SK-N-SH (cell line): ENCODE results near the gene TBL1X. TPM values are rescaled to one million over a fixed set of nuclear protein-coding genes. Genes with fewer than 3 reads are reported as not detected.

Source experiments
- CTCF ChIA-PET: fragments of 300-600, 350-600 bp; formaldehyde crosslinking; extraction: SDS; loops from one replicate; lab custom pipeline; 2021; lab: Yijun Ruan, JAX
- POLR2A ChIA-PET: fragments of 350-600 bp; sonication (Branson Sonifier 250); formaldehyde crosslinking; extraction: SDS; loops from one replicate; lab custom pipeline; 2020; ENCODE audit warnings: antibody characterized with exemption, inconsistent platforms; lab: Yijun Ruan, JAX
- DNase-seq: peaks from one replicate; pipeline ENCODE4 v3.0.0; 2012
- H2AFZ ChIP-seq: fragments of 200-600 bp; sonication (generic); 2 replicates; pipeline ENCODE4 v1.8.1; 2016; ENCODE audit warnings: antibody characterized with exemption, mild to moderate bottlenecking, low read depth
- H3F3A ChIP-seq: fragments of 200-600 bp; sonication (generic); replicated peaks from 2 replicates; pipeline ENCODE3; 2016; ENCODE audit warnings: antibody characterized with exemption, mild to moderate bottlenecking; ENCODE audit not compliant: insufficient read depth
- H3K27ac ChIP-seq, 2 experiments: fragments of 200-500 bp in 1 of 2; fragments of 200-600 bp in 1 of 2; sonication (Bioruptor generic) in 1 of 2; sonication (generic), shearing (Covaris generic) in 1 of 2; 2 replicates each; pipeline versions ENCODE4 v1.5.1 to v1.6.1; 2014 to 2016; ENCODE audit warnings: low read depth in 2 of 2, inconsistent platforms in 1 of 2, low read length in 1 of 2, mild to moderate bottlenecking in 1 of 2, mixed read lengths in 1 of 2
- H3K27me3 ChIP-seq: fragments of 200-600 bp; sonication (generic), shearing (Covaris generic); 2 replicates; pipeline ENCODE4 v1.6.1; 2016; ENCODE audit warnings: mixed run types; ENCODE audit not compliant: insufficient read depth
- H3K36me3 ChIP-seq, 2 experiments: fragments of 200-500 bp in 1 of 2; fragments of 200-600 bp in 1 of 2; sonication (Bioruptor generic) in 1 of 2; sonication (generic) in 1 of 2; replicated peaks in 1 of 2; 2 replicates each; pipeline versions ENCODE3 to v1.5.1; 2014 to 2016; ENCODE audit warnings: low read length in 1 of 2, mild to moderate bottlenecking in 1 of 2; ENCODE audit not compliant: insufficient read depth in 2 of 2, control insufficient read depth in 1 of 2
- H3K4me1 ChIP-seq, 2 experiments: fragments of 200-500 bp in 1 of 2; fragments of 200-600 bp in 1 of 2; sonication (Bioruptor generic) in 1 of 2; sonication (generic), shearing (Covaris generic) in 1 of 2; 2 replicates each; pipeline versions ENCODE4 v1.5.1 to v1.6.1; 2014 to 2016; ENCODE audit warnings: low read depth in 1 of 2, low read length in 1 of 2, mixed run types in 1 of 2; ENCODE audit not compliant: insufficient read depth in 2 of 2, control insufficient read depth in 1 of 2
- H3K4me2 ChIP-seq: fragments of 200-600 bp; sonication (generic), shearing (Covaris generic); 2 replicates; pipeline ENCODE4 v1.6.1; 2017; ENCODE audit warnings: mixed run types
- H3K4me3 ChIP-seq, 2 experiments: fragments of 200-500 bp in 1 of 2; fragments of 200-600 bp in 1 of 2; sonication (Bioruptor generic) in 1 of 2; sonication (generic), shearing (Covaris generic) in 1 of 2; 2 replicates each; pipeline versions ENCODE4 v1.5.1 to v1.8.1; 2014 to 2016; ENCODE audit warnings: low read depth in 2 of 2, inconsistent platforms in 1 of 2, low read length in 1 of 2, mild to moderate bottlenecking in 1 of 2, mixed read lengths in 1 of 2, moderate library complexity in 1 of 2
- H3K79me2 ChIP-seq: fragments of 200-600 bp; sonication (generic); 2 replicates; pipeline ENCODE4 v1.8.1; 2017; ENCODE audit warnings: mild to moderate bottlenecking; ENCODE audit not compliant: insufficient read depth
- H3K9ac ChIP-seq: fragments of 200-600 bp; sonication (generic); 2 replicates; pipeline ENCODE4 v1.6.1; 2017; ENCODE audit warnings: mixed run types
- H3K9me2 ChIP-seq: fragments of 200-600 bp; sonication (generic); 2 replicates; pipeline ENCODE4 v1.6.1; 2017; ENCODE audit warnings: mixed run types
- H3K9me3 ChIP-seq: fragments of 200-600 bp; sonication (generic); 2 replicates; pipeline ENCODE4 v1.6.1; 2017; ENCODE audit warnings: mixed run types, mild to moderate bottlenecking, moderate library complexity
- H4K20me1 ChIP-seq: fragments of 200-600 bp; sonication (generic); 2 replicates; pipeline ENCODE4 v1.6.1; 2017; ENCODE audit warnings: mild to moderate bottlenecking, mixed run types; ENCODE audit not compliant: insufficient read depth
- ELF1 ChIP-seq: IDR thresholded peaks from 2 replicates; pipeline ENCODE4 v1.4.0; 2012
- FOSL2 ChIP-seq: IDR thresholded peaks from 2 replicates; pipeline ENCODE4 v1.4.0; 2012; ENCODE audit warnings: low read depth, mild to moderate bottlenecking, moderate library complexity, borderline replicate concordance
- FOXJ3 ChIP-seq: sonication (generic); formaldehyde crosslinking; IDR thresholded peaks from 2 replicates; pipeline ENCODE4 v1.5.1; 2020; ENCODE audit warnings: mild to moderate bottlenecking, missing genetic modification reagents
- FOXM1 ChIP-seq: IDR thresholded peaks from 2 replicates; pipeline ENCODE4 v1.4.0; 2012; ENCODE audit warnings: low read depth, mild to moderate bottlenecking
- GABPA ChIP-seq: IDR thresholded peaks from 2 replicates; pipeline ENCODE4 v1.4.0; 2012; ENCODE audit warnings: low read depth, mild to moderate bottlenecking
- GATA2 ChIP-seq: sonication (generic); formaldehyde crosslinking; IDR thresholded peaks from 2 replicates; pipeline ENCODE4 v1.5.0; 2020; ENCODE audit warnings: mild to moderate bottlenecking, missing genetic modification reagents
- JUND ChIP-seq: IDR thresholded peaks from 2 replicates; pipeline ENCODE4 v1.4.0; 2012
- MEF2A ChIP-seq: IDR thresholded peaks from 2 replicates; pipeline ENCODE4 v1.4.0; 2012; ENCODE audit warnings: low read depth, borderline replicate concordance
- MXI1 ChIP-seq: IDR thresholded peaks from 2 replicates; pipeline ENCODE4 v1.6.1; 2012; ENCODE audit warnings: mild to moderate bottlenecking, low read depth, low read length, improper control_type of control experiment
- NRF1 ChIP-seq: IDR thresholded peaks from 2 replicates; pipeline ENCODE4 v1.6.1; 2012; ENCODE audit warnings: low read depth, mild to moderate bottlenecking, low read length
- POLR2AphosphoS5 ChIP-seq: IDR thresholded peaks from 2 replicates; pipeline ENCODE4 v1.6.1; 2012; ENCODE audit warnings: low read depth, low read length
- RAD21 ChIP-seq: IDR thresholded peaks from 2 replicates; pipeline ENCODE4 v1.6.1; 2012; ENCODE audit warnings: mild to moderate bottlenecking, low read length
- REST ChIP-seq: IDR thresholded peaks from 2 replicates; pipeline ENCODE4 v1.6.1; 2012; ENCODE audit warnings: mild to moderate bottlenecking, low read depth, low read length, moderate library complexity
- SMC3 ChIP-seq: IDR thresholded peaks from 2 replicates; pipeline ENCODE4 v1.6.1; 2012; ENCODE audit warnings: low read depth, low read length, improper control_type of control experiment
- TAF1 ChIP-seq: IDR thresholded peaks from 2 replicates; pipeline ENCODE4 v1.6.1; 2012; ENCODE audit warnings: low read depth, mild to moderate bottlenecking, low read length, moderate library complexity, borderline replicate concordance
- TCF12 ChIP-seq: IDR thresholded peaks from 2 replicates; pipeline ENCODE4 v1.4.0; 2012
- TEAD4 ChIP-seq: IDR thresholded peaks from 2 replicates; pipeline ENCODE4 v1.4.0; 2012; ENCODE audit warnings: mild to moderate bottlenecking, borderline replicate concordance; ENCODE audit not compliant: insufficient read depth
- USF2 ChIP-seq: fragments of 150-350 bp; IDR thresholded peaks from 2 replicates; pipeline ENCODE4 v1.6.1; 2017; ENCODE audit warnings: antibody characterized with exemption, low read length, low read depth, borderline replicate concordance
- YY1 ChIP-seq: IDR thresholded peaks from 2 replicates; pipeline ENCODE4 v1.4.0; 2012; ENCODE audit warnings: low read depth, mild to moderate bottlenecking
- WGBS: methylation state at CpG from one replicate; pipeline ENCODE4 v1.1.6; 2017; ENCODE audit warnings: low lambda C conversion rate; 5-methylcytosine and 5-hydroxymethylcytosine counted together
- polyA plus RNA-seq, 3 experiments: library from polyadenylated mRNA; depleted of rRNA; stranded (reverse); fragments of >200 nt; gene quantifications; 2 replicates each; pipeline ENCODE4 v1.2.3, GENCODE V29; 2012

TBL1X gene
- polyA plus RNA-seq, 1 of the 3 experiments (the other 2 are of a cell fraction), result 10.6 TPM

GRCh38 chrX:9747644-9748043, 282.8 kb downstream of the TBL1X start:
- Histone ChIP-seq H3K27ac (no peak overlapping the region), H3K27me3 (no peaks in the 10 kb centered on the region; the same call in 1 of the 2 replicates), H2AFZ (no peak overlapping the region), H3K4me3 (no peak overlapping the region), H4K20me1 (no peaks in the 10 kb centered on the region), H3K79me2 (no peaks in the 10 kb centered on the region), H3K9me3 (no peaks in the 10 kb centered on the region), H3K9ac (no peak overlapping the region), H3K4me2 (no peak overlapping the region), H3K36me3 (no peaks in the 10 kb centered on the region), H3K4me1 (peaks cover 0 to 7% of the 10 kb centered on the region in 2 experiments; a peak in 1 of 4 replicates), H3F3A (no peaks in the 10 kb centered on the region), H3K9me2 (no peaks in the 10 kb centered on the region)
- DNase-seq, result no peak
- ChIA-PET POLR2A (no interaction called here), CTCF (no interaction called here)
- 42% methylated on average over 4 of the region's 4 CpGs for WGBS
- no peak for TF ChIP-seq FOXJ3
- no peak for TF ChIP-seq RAD21
- no peak for TF ChIP-seq TCF12
- no peak for TF ChIP-seq MXI1
- no peak for TF ChIP-seq JUND
- no peak for TF ChIP-seq FOXM1
- TF ChIP-seq FOSL2, result no peak
- TF ChIP-seq ELF1, result no peak
- no peak for TF ChIP-seq TEAD4
- TF ChIP-seq TAF1, result no peak
- no peak for TF ChIP-seq POLR2AphosphoS5
- TF ChIP-seq GATA2 (CRISPR knock-in tag), result no peak
- no peak for TF ChIP-seq YY1
- TF ChIP-seq NRF1, result no peak
- no peak for TF ChIP-seq GABPA
- TF ChIP-seq USF2, result no peak
- TF ChIP-seq REST, result no peak
- TF ChIP-seq SMC3, result no peak
- TF ChIP-seq MEF2A, result no peak
